GM23338 (cell line): ENCODE measurements around the gene CTBP2. TPM values are rescaled to one million over a fixed set of nuclear protein-coding genes. Genes with fewer than 3 reads are reported as not detected.

ENCODE experiments used
- ATAC-seq: fragments of 200-7000 bp; cut with Tn5 transposase; 3 replicates; pipeline ENCODE4 v1.9.1; 2020
- DNase-seq: peaks from one replicate; pipeline ENCODE4 v3.0.0-alpha.2; 2015; ENCODE audit warnings: low spot score
- H2AFZ ChIP-seq: fragments of 200-600 bp; sonication (generic); 2 replicates; pipeline ENCODE4 v1.8.0; 2016; ENCODE audit warnings: antibody characterized with exemption, mild to moderate bottlenecking, moderate library complexity
- H3F3A ChIP-seq: fragments of 200-600 bp; sonication (generic); replicated peaks from 2 replicates; pipeline ENCODE4 v1.8.0; 2017; ENCODE audit warnings: antibody characterized with exemption, mixed run types, low read depth
- H3K27ac ChIP-seq: fragments of 200-600 bp; sonication (generic); 2 replicates; pipeline ENCODE4 v1.6.1; 2016; ENCODE audit warnings: low read depth
- H3K27me3 ChIP-seq: fragments of 200-600 bp; sonication (generic); 2 replicates; pipeline ENCODE4 v1.8.0; 2016; ENCODE audit warnings: mild to moderate bottlenecking, mixed run types, moderate library complexity; ENCODE audit not compliant: insufficient read depth
- H3K36me3 ChIP-seq: fragments of 200-600 bp; sonication (generic); 2 replicates; pipeline ENCODE4 v1.8.0; 2016; ENCODE audit warnings: mild to moderate bottlenecking; ENCODE audit not compliant: insufficient read depth
- H3K4me1 ChIP-seq: fragments of 200-600 bp; sonication (generic); 2 replicates; pipeline ENCODE4 v1.8.0; 2016; ENCODE audit warnings: mild to moderate bottlenecking, moderate library complexity; ENCODE audit not compliant: insufficient read depth
- H3K4me2 ChIP-seq: fragments of 200-600 bp; sonication (generic); 2 replicates; pipeline ENCODE4 v1.7.1; 2017; ENCODE audit warnings: mixed run types
- H3K4me3 ChIP-seq: fragments of 200-600 bp; sonication (generic); 2 replicates; pipeline ENCODE4 v1.6.1; 2016; ENCODE audit warnings: mixed run types
- H3K79me2 ChIP-seq: fragments of 200-600 bp; sonication (generic); replicated peaks from 2 replicates; pipeline ENCODE4 v1.8.0; 2017; ENCODE audit warnings: mild to moderate bottlenecking; ENCODE audit not compliant: insufficient read depth
- H3K9me2 ChIP-seq: fragments of 200-600 bp; sonication (generic); 2 replicates; pipeline ENCODE4 v1.8.0; 2017; ENCODE audit not compliant: insufficient read depth
- H4K20me1 ChIP-seq: fragments of 200-600 bp; sonication (generic); replicated peaks from 2 replicates; pipeline ENCODE4 v1.8.0; 2017; ENCODE audit warnings: mild to moderate bottlenecking; ENCODE audit not compliant: insufficient read depth
- H3K27ac Mint-ChIP-seq: 2 replicates; pipeline ENCODE4 v1.8.0; 2020; ENCODE audit warnings: inconsistent platforms, mild to moderate bottlenecking, moderate library complexity, mixed read lengths
- H3K27me3 Mint-ChIP-seq: 3 replicates; pipeline ENCODE4 v1.8.0; 2022; ENCODE audit warnings: low read depth, mild to moderate bottlenecking, moderate library complexity, mixed read lengths, inconsistent platforms; ENCODE audit not compliant: insufficient read depth, poor library complexity
- H3K36me3 Mint-ChIP-seq: 3 replicates; pipeline ENCODE4 v1.8.0; 2021; ENCODE audit warnings: low read depth, mild to moderate bottlenecking, inconsistent platforms, moderate library complexity, mixed read lengths
- H3K4me1 Mint-ChIP-seq: 3 replicates; pipeline ENCODE4 v1.8.0; 2020; ENCODE audit warnings: mild to moderate bottlenecking, inconsistent platforms, mixed read lengths
- H3K4me3 Mint-ChIP-seq: 3 replicates; pipeline ENCODE4 v1.8.0; 2021; ENCODE audit warnings: moderate library complexity, mild to moderate bottlenecking, inconsistent platforms, mixed read lengths
- H3K9me3 Mint-ChIP-seq: 3 replicates; pipeline ENCODE4 v1.8.0; 2020; ENCODE audit warnings: moderate library complexity, mild to moderate bottlenecking, inconsistent platforms, mixed read lengths
- CREB1 ChIP-seq: fragments of 250-450 bp; sonication (Bioruptor Pico); IDR thresholded peaks from 2 replicates; pipeline ENCODE4 v1.5.0; 2020; ENCODE audit warnings: low read depth, mild to moderate bottlenecking, moderate library complexity
- EZH2 ChIP-seq: fragments of 200-600 bp; sonication (generic); IDR thresholded peaks from one replicate; pipeline ENCODE4 v1.8.0; 2017; ENCODE audit warnings: antibody characterized with exemption, mild to moderate bottlenecking, low read depth; ENCODE audit not compliant: unreplicated experiment
- NANOG ChIP-seq: IDR thresholded peaks from 2 replicates; pipeline ENCODE4 v1.6.1; 2016; ENCODE audit warnings: antibody characterized with exemption, borderline replicate concordance
- POLR2AphosphoS5 ChIP-seq: IDR thresholded peaks from 2 replicates; pipeline ENCODE4 v1.6.1; 2016; ENCODE audit warnings: antibody characterized with exemption, low read depth
- STAT1 ChIP-seq: IDR thresholded peaks from one replicate; pipeline ENCODE4 v1.6.1; 2016; ENCODE audit warnings: antibody characterized with exemption; ENCODE audit not compliant: unreplicated experiment
- ZNF331 ChIP-seq: fragments of 250-450 bp; sonication (Bioruptor Pico); IDR thresholded peaks from 2 replicates; pipeline ENCODE4 v1.5.0; 2020; ENCODE audit warnings: low read depth, mild to moderate bottlenecking, moderate library complexity
- polyA plus RNA-seq: library from polyadenylated mRNA; unstranded; fragments of >200 nt; fragmentation: Nextera tagmentation; extraction: Ambion mirVana; gene quantifications from 2 replicates; pipeline ENCODE4 v1.2.1, GENCODE V29; 2016
- total RNA-seq: library from RNA; depleted of rRNA; stranded (reverse); fragments of >200 nt; shearing (Covaris generic); gene quantifications from 2 replicates; pipeline ENCODE4 v1.2.3, GENCODE V29; 2014
- TF ChIP-seq, protein P1 (sequence below): fragments of 250-450 bp; sonication (Bioruptor Pico); IDR thresholded peaks from 2 replicates; pipeline ENCODE4 v1.5.0; 2020; ENCODE audit warnings: mild to moderate bottlenecking, moderate library complexity
- TF ChIP-seq, protein P2 (sequence below), 2 experiments: fragments of 200-600 bp in 1 of 2; sonication (generic) in 1 of 2; conservative IDR thresholded peaks; 2 replicates each; pipeline versions ENCODE4 v1.5.1 to v1.6.1; 2016 to 2017; ENCODE audit warnings: antibody characterized with exemption in 2 of 2, low read depth in 2 of 2, mild to moderate bottlenecking in 2 of 2, moderate library complexity in 1 of 2

CTBP2 gene
- total and polyA plus RNA-seq, 2 experiments from 2014 or later = 133 to 265 TPM

DNA sequence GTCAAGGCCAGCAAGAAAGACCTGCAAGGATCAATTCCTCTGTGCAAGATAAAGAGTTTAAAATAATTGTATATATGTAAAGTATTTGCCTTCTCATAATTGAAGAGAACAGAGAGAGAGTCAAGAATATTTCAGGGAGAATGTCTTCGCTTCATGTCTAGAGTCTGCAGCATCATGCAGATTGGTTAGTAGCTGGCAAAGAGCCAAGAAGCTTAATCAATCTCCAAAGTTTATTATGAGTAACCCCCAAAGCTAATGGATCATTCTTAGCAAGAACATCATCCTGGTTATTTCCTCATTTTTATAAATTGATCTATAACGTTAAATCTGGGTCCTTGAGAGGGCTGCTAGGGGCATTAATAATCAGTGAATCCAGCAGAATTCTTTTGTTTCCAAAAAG, 38.9 kb upstream of the CTBP2 start (continued):
- TF ChIP-seq, protein P1, sequence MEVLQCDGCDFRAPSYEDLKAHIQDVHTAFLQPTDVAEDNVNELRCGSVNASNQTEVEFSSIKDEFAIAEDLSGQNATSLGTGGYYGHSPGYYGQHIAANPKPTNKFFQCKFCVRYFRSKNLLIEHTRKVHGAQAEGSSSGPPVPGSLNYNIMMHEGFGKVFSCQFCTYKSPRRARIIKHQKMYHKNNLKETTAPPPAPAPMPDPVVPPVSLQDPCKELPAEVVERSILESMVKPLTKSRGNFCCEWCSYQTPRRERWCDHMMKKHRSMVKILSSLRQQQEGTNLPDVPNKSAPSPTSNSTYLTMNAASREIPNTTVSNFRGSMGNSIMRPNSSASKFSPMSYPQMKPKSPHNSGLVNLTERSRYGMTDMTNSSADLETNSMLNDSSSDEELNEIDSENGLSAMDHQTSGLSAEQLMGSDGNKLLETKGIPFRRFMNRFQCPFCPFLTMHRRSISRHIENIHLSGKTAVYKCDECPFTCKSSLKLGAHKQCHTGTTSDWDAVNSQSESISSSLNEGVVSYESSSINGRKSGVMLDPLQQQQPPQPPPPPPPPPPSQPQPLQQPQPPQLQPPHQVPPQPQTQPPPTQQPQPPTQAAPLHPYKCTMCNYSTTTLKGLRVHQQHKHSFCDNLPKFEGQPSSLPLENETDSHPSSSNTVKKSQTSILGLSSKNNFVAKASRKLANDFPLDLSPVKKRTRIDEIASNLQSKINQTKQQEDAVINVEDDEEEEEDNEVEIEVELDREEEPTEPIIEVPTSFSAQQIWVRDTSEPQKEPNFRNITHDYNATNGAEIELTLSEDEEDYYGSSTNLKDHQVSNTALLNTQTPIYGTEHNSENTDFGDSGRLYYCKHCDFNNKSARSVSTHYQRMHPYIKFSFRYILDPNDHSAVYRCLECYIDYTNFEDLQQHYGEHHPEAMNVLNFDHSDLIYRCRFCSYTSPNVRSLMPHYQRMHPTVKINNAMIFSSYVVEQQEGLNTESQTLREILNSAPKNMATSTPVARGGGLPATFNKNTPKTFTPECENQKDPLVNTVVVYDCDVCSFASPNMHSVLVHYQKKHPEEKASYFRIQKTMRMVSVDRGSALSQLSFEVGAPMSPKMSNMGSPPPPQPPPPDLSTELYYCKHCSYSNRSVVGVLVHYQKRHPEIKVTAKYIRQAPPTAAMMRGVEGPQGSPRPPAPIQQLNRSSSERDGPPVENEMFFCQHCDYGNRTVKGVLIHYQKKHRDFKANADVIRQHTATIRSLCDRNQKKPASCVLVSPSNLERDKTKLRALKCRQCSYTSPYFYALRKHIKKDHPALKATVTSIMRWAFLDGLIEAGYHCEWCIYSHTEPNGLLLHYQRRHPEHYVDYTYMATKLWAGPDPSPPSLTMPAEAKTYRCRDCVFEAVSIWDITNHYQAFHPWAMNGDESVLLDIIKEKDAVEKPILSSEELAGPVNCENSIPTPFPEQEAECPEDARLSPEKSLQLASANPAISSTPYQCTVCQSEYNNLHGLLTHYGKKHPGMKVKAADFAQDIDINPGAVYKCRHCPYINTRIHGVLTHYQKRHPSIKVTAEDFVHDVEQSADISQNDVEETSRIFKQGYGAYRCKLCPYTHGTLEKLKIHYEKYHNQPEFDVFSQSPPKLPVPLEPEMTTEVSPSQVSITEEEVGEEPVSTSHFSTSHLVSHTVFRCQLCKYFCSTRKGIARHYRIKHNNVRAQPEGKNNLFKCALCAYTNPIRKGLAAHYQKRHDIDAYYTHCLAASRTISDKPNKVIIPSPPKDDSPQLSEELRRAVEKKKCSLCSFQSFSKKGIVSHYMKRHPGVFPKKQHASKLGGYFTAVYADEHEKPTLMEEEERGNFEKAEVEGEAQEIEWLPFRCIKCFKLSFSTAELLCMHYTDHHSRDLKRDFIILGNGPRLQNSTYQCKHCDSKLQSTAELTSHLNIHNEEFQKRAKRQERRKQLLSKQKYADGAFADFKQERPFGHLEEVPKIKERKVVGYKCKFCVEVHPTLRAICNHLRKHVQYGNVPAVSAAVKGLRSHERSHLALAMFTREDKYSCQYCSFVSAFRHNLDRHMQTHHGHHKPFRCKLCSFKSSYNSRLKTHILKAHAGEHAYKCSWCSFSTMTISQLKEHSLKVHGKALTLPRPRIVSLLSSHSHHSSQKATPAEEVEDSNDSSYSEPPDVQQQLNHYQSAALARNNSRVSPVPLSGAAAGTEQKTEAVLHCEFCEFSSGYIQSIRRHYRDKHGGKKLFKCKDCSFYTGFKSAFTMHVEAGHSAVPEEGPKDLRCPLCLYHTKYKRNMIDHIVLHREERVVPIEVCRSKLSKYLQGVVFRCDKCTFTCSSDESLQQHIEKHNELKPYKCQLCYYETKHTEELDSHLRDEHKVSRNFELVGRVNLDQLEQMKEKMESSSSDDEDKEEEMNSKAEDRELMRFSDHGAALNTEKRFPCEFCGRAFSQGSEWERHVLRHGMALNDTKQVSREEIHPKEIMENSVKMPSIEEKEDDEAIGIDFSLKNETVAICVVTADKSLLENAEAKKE (CRISPR knock-in tag) = no peak

DNA sequence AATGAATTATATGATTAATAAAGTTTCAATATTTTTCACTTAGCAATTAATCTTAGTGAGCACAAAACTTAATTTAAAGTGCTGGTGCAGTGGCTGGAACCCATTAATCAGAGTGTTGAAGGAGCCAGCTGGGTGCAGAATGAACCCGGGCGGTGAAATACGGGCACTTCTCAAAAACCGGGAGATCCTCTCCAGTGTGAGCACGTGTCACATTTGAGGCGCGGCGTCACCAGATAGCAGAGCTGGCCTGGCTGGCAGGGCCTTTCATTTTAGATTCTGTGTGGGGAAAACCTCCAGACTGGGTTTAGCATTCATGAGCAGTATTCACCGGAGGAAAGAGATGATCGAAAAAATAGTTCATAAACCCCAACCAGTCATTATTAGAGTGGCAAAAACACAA, 34.5 kb upstream of the CTBP2 start:
- Histone ChIP-seq H3K36me3 (no peaks in the 10 kb centered on the region), H3K79me2 (no peaks in the 10 kb centered on the region), H4K20me1 (no peaks in the 10 kb centered on the region), H3K27me3 (no peaks in the 10 kb centered on the region), H3K4me2 (no peak overlapping the region), H3K4me1 (no peaks in the 10 kb centered on the region), H2AFZ (no peak overlapping the region), H3K4me3 (no peak overlapping the region), H3K9me2 (no peaks in the 10 kb centered on the region), H3F3A (no peaks in the 10 kb centered on the region), H3K27ac (no peak overlapping the region)
- H3K27ac Mint-ChIP-seq = no peak overlapping the region
- DNase-seq (no peak), ATAC-seq (no peak)
- H3K9me3 Mint-ChIP-seq = no peaks in the 10 kb centered on the region
- peaks cover 5% of the 10 kb centered on the region for H3K27me3 Mint-ChIP-seq
- peaks cover 3% of the 10 kb centered on the region; the same call in 1 of the 3 replicates for H3K4me1 Mint-ChIP-seq
- H3K4me3 Mint-ChIP-seq = no peak overlapping the region
- H3K36me3 Mint-ChIP-seq = no peaks in the 10 kb centered on the region
- TF ChIP-seq, protein P1 (CRISPR knock-in tag) = no peak
- TF ChIP-seq CREB1 (CRISPR knock-in tag) = no peak
- TF ChIP-seq STAT1 = no peak
- no peak for TF ChIP-seq NANOG
- no peak for TF ChIP-seq POLR2AphosphoS5
- TF ChIP-seq ZNF331 (CRISPR knock-in tag) = no peak
- no peak for TF ChIP-seq EZH2
- TF ChIP-seq, protein P2, sequence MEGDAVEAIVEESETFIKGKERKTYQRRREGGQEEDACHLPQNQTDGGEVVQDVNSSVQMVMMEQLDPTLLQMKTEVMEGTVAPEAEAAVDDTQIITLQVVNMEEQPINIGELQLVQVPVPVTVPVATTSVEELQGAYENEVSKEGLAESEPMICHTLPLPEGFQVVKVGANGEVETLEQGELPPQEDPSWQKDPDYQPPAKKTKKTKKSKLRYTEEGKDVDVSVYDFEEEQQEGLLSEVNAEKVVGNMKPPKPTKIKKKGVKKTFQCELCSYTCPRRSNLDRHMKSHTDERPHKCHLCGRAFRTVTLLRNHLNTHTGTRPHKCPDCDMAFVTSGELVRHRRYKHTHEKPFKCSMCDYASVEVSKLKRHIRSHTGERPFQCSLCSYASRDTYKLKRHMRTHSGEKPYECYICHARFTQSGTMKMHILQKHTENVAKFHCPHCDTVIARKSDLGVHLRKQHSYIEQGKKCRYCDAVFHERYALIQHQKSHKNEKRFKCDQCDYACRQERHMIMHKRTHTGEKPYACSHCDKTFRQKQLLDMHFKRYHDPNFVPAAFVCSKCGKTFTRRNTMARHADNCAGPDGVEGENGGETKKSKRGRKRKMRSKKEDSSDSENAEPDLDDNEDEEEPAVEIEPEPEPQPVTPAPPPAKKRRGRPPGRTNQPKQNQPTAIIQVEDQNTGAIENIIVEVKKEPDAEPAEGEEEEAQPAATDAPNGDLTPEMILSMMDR (conservative IDR thresholded peaks at IDR 0.05; ENCODE audit: low read depth in 2 of 2) = no peak
